Stimulated activated CD8-positive, alpha-beta memory T cell treated with anti-CD3 and anti-CD28 coated beads, Interleukin-12 subunit alpha, Interleukin-12 subunit beta, amount 100 ng/mL, for 4 hours (primary cell): ENCODE measurements around the gene FFAR4.
"Not testable (repeated sequence)": the region's sequence is repeated elsewhere in the genome, so short reads cannot be mapped to it uniquely, and the experiment has no call there.

Experiments
- DNase-seq: peaks from one replicate; pipeline ENCODE4 v3.0.0-alpha.2; 2020; ENCODE audit warnings: low read depth

FFAR4 gene

GRCh38 chr10:93566435-93567276 is at the start of gene FFAR4:
TSS of gene FFAR4 (plus strand) at chr10:93566665. CDS start at chr10:93566721, 56 bp downstream.
- DNase-seq, result no peak

- no peak for DNase-seq
These were observed 47.9 kb upstream of the FFAR4 start for GRCh38 chr10:93518531-93518930.

- DNase-seq, result no peak
These were observed 31.2 kb upstream of the FFAR4 start for GRCh38 chr10:93535293-93535692.

- not testable (repeated sequence) for DNase-seq
These were observed 25.6 kb upstream of the FFAR4 start for GRCh38 chr10:93540871-93541270.

GRCh38 chr10:93541402-93542357 is 24.8 kb upstream of the FFAR4 start:
- no peak for DNase-seq

GRCh38 chr10:93542358-93542791 is 24.1 kb upstream of the FFAR4 start:
- DNase-seq, result no peak

GRCh38 chr10:93546995-93547394 is 19.5 kb upstream of the FFAR4 start:
- not testable (repeated sequence) for DNase-seq

GRCh38 chr10:93547522-93547921 is 18.9 kb upstream of the FFAR4 start:
- no peak for DNase-seq

- no peak for DNase-seq
These were observed 17.9 kb upstream of the FFAR4 start for GRCh38 chr10:93548376-93549071.

- DNase-seq, result no peak
These were observed 15.9 kb upstream of the FFAR4 start for GRCh38 chr10:93550606-93551005.

- DNase-seq, result no peak
These were observed 13.7 kb upstream of the FFAR4 start for GRCh38 chr10:93552780-93553179.

- DNase-seq, result no peak
These were observed 12.8 kb upstream of the FFAR4 start for GRCh38 chr10:93553482-93554315.

GRCh38 chr10:93554316-93554663 is 12.2 kb upstream of the FFAR4 start:
- no peak for DNase-seq

- DNase-seq, result no peak
These were observed 11.6 kb upstream of the FFAR4 start for GRCh38 chr10:93554760-93555432.

GRCh38 chr10:93559490-93559889 is 7.0 kb upstream of the FFAR4 start:
- no peak for DNase-seq

- DNase-seq, result no peak
These were observed 5.9 kb upstream of the FFAR4 start for GRCh38 chr10:93560541-93560940.

GRCh38 chr10:93565446-93565845 is 1.0 kb upstream of the FFAR4 start:
- no peak for DNase-seq

- DNase-seq, result no peak
These were observed 1.0 kb downstream of the FFAR4 start for GRCh38 chr10:93567277-93568104.

GRCh38 chr10:93568105-93568390 is 1.6 kb downstream of the FFAR4 start:
- DNase-seq, result no peak

- no peak for DNase-seq
These were observed 3.9 kb downstream of the FFAR4 start for GRCh38 chr10:93570383-93570782.
